Endothelial cell of umbilical vein (primary cell): ENCODE measurements around the gene ZC3HAV1. TPM values are rescaled to one million over a fixed set of nuclear protein-coding genes. Genes with fewer than 3 reads are reported as not detected.
A peak's percentile ranks its signal among the peaks of the same experiment; 100 is the strongest.

Experiments used
- BruUV-seq: library from RNA; stranded (reverse); fragments of 400-500 nt; replicated peaks from 2 replicates; lab custom pipeline; 2021; lab: Mats Ljungman, UMichigan
- CTCF ChIA-PET: fragments of 300-600, 350-600 bp; sonication (Branson Sonifier 250); formaldehyde crosslinking; loops from one replicate; lab custom pipeline; 2021; ENCODE audit warnings: antibody characterized with exemption, inconsistent platforms; lab: Charles Lee
- POLR2A ChIA-PET: fragments of 300-600, 350-600 bp; sonication (Branson Sonifier 250); formaldehyde crosslinking; loops from one replicate; lab custom pipeline; 2021; ENCODE audit warnings: antibody characterized with exemption, inconsistent platforms; lab: Charles Lee
- DNase-seq: peaks from one replicate; pipeline ENCODE4 v3.0.0-alpha.2; 2011; ENCODE audit warnings: low read depth, low spot score
- FAIRE-seq: peaks from 2 replicates; lab custom pipeline; 2011; peaks lifted over from hg19 to GRCh38; lab: Jason Lieb, UNC
- H2AFZ ChIP-seq: 2 replicates; pipeline ENCODE4 v1.6.0; 2012; ENCODE audit warnings: low read depth, low read length, control low read depth, inconsistent platforms
- H3K27ac ChIP-seq: 2 replicates; pipeline ENCODE4 v1.5.1; 2011; ENCODE audit warnings: low read depth, mild to moderate bottlenecking, control low read depth, low read length, moderate library complexity; ENCODE audit not compliant: insufficient read depth
- H3K27me3 ChIP-seq, 2 experiments: 2 replicates each; pipeline versions ENCODE4 v1.6.0 to v1.6.1; 2011; ENCODE audit warnings: low read length in 2 of 2, mixed read lengths in 1 of 2; ENCODE audit not compliant: control insufficient read depth in 2 of 2, insufficient read depth in 2 of 2
- H3K36me3 ChIP-seq, 2 experiments: 2 replicates in 1 of 2; 3 replicates in 1 of 2; pipeline ENCODE4 v1.5.1; 2011; ENCODE audit warnings: low read length in 2 of 2, mild to moderate bottlenecking in 1 of 2, moderate library complexity in 1 of 2; ENCODE audit not compliant: control insufficient read depth in 2 of 2, insufficient read depth in 2 of 2; ENCODE audit errors: extremely low read depth in 1 of 2
- H3K4me1 ChIP-seq: 3 replicates; pipeline ENCODE4 v1.5.1; 2011; ENCODE audit warnings: mild to moderate bottlenecking, low read length; ENCODE audit not compliant: control insufficient read depth, insufficient read depth; ENCODE audit errors: extremely low read depth
- H3K4me2 ChIP-seq: 2 replicates; pipeline ENCODE4 v1.6.1; 2011; ENCODE audit warnings: low read length, control low read depth, mixed read lengths; ENCODE audit not compliant: insufficient read depth
- H3K4me3 ChIP-seq, 3 experiments: fragments of 200-600 bp in 1 of 3; sonication (generic), shearing (Covaris generic) in 1 of 3; replicated peaks in 1 of 3; 2 replicates each; pipeline ENCODE4 v1.5.1; 2011 to 2016; ENCODE audit warnings: control low read depth in 3 of 3, low read length in 3 of 3, mild to moderate bottlenecking in 2 of 3, inconsistent platforms in 1 of 3, low read depth in 1 of 3, moderate library complexity in 1 of 3; ENCODE audit not compliant: insufficient read depth in 1 of 3
- H3K79me2 ChIP-seq: 2 replicates; pipeline ENCODE4 v1.6.0; 2012; ENCODE audit warnings: low read length, inconsistent platforms; ENCODE audit not compliant: control insufficient read depth, insufficient read depth
- H3K9ac ChIP-seq: replicated peaks from 2 replicates; pipeline ENCODE3; 2011; ENCODE audit warnings: low read length, control low read depth; ENCODE audit not compliant: insufficient read depth; ENCODE audit errors: extremely low read depth
- H3K9me1 ChIP-seq: replicated peaks from 3 replicates; pipeline ENCODE4 v1.6.0; 2011; ENCODE audit warnings: mild to moderate bottlenecking, low read length; ENCODE audit not compliant: control insufficient read depth, insufficient read depth; ENCODE audit errors: extremely low read depth
- H3K9me3 ChIP-seq: replicated peaks from 2 replicates; pipeline ENCODE4 v1.5.1; 2012; ENCODE audit warnings: low read length, inconsistent platforms; ENCODE audit not compliant: control insufficient read depth, insufficient read depth
- H4K20me1 ChIP-seq: replicated peaks from 2 replicates; pipeline ENCODE3; 2011; ENCODE audit warnings: mild to moderate bottlenecking, low read length; ENCODE audit not compliant: control insufficient read depth, insufficient read depth; ENCODE audit errors: extremely low read depth
- CTCF ChIP-seq, 2 donors: IDR thresholded peaks; 1 replicate in 1 of 2; 2 replicates in 1 of 2; pipeline ENCODE4 v1.5.1; 2011; ENCODE audit warnings: low read length in 2 of 2, mild to moderate bottlenecking in 2 of 2, moderate library complexity in 2 of 2, control low read depth in 1 of 2, inconsistent platforms in 1 of 2, low read depth in 1 of 2; ENCODE audit not compliant: insufficient read depth in 1 of 2; ENCODE audit errors: extremely low read depth in 1 of 2
- EZH2 ChIP-seq: IDR thresholded peaks from 2 replicates; pipeline ENCODE4 v1.6.1; 2012; ENCODE audit warnings: borderline replicate concordance, low read depth, mild to moderate bottlenecking, moderate library complexity, low read length, inconsistent platforms; ENCODE audit not compliant: severe bottlenecking
- FOS ChIP-seq: IDR thresholded peaks from 2 replicates; pipeline ENCODE4 v1.6.1; 2011; ENCODE audit warnings: mild to moderate bottlenecking, low read length, moderate library complexity, borderline replicate concordance; ENCODE audit not compliant: insufficient read depth
- JUN ChIP-seq: IDR thresholded peaks from 2 replicates; pipeline ENCODE4 v1.6.1; 2011; ENCODE audit warnings: borderline replicate concordance, low read depth; ENCODE audit not compliant: insufficient read length, insufficient read depth
- POLR2A ChIP-seq: IDR thresholded peaks from 2 replicates; pipeline ENCODE4 v1.6.1; 2012; ENCODE audit warnings: low read depth, mild to moderate bottlenecking, control low read depth, low read length
- dilution Hi-C: fragments of 300-500 bp; cut with MboI; formaldehyde crosslinking; loops from one replicate; pipeline ENCODE4 v1.15.0; 2019; ENCODE audit warnings: low sequenced_read_pairs; ENCODE audit not compliant: extremely low pct_ligation_motif_present
- intact Hi-C: fragments of 100-400 bp; cut with micrococcal nuclease; formaldehyde crosslinking; loops from one replicate; pipeline ENCODE4 v1.10.0; 2022
- polyA plus RNA-seq, 4 experiments: library from polyadenylated mRNA; depleted of rRNA in 3 of 4; stranded (reverse) in 3 of 4; unstranded in 1 of 4; fragments of >200 nt; gene quantifications; 2 replicates each; pipeline versions ENCODE4 v1.2.1 to v1.2.3, GENCODE V29; 2011 to 2012; ENCODE audit warnings: missing spikeins in 1 of 4
- total RNA-seq: library from RNA; stranded (reverse); gene quantifications from 2 replicates; pipeline ENCODE4 v1.2.3, GENCODE V29; 2021

Gene ZC3HAV1
- total and polyA plus RNA-seq, 2 donors (not counting 3 experiments of a cell fraction or from before 2014, with no cell fraction given): 17.1 to 37.7 TPM

- intact Hi-C loops: loop anchor here (2.0 kb wide), 1 partner anchor 24 kb away; no protein-coding TSS in a partner anchor
- POLR2A ChIA-PET: no interaction called here
- Histone ChIP-seq H3K9me1 (no peaks in the 10 kb centered on the region), H3K4me3 (peak overlapping the region in 2 of 3 experiments; percentile 35 to 48), H3K4me1 (peaks cover 10% of the 10 kb centered on the region), H3K27me3 (no peaks in the 10 kb centered on the region), H3K4me2 (peak overlapping the region; percentile 55), H3K27ac (no peak overlapping the region), H3K36me3 (peaks cover 4 to 7% of the 10 kb centered on the region in 2 experiments), H3K79me2 (peaks cover 18% of the 10 kb centered on the region), H4K20me1 (no peaks in the 10 kb centered on the region), H2AFZ (no peak overlapping the region), H3K9me3 (no peaks in the 10 kb centered on the region), H3K9ac (no peak overlapping the region)
- TSS peak; percentile 26 for BruUV-seq
- dilution Hi-C loops: no loop called here
- DNase-seq: no peak
- FAIRE-seq: peak; percentile 79
- TF ChIP-seq FOS: peak; percentile 63
- TF ChIP-seq CTCF (IDR thresholded peaks at IDR 0.05; ENCODE audit: extremely low read depth in 1 of 2, insufficient read depth in 1 of 2, low read depth in 1 of 2, low read length in 2 of 2): no peak
- TF ChIP-seq JUN: peak; percentile 41
- no peak for TF ChIP-seq POLR2A
- TF ChIP-seq EZH2: no peak
- CTCF ChIA-PET: interaction anchor here (1.9 kb wide), 3 partner anchors 17 to 148 kb away, joined by 6 to 14 read pairs (median 7); no protein-coding TSS in a partner anchor
Observed at GRCh38 chr7:139034336-139034735, 75.2 kb downstream of the ZC3HAV1 start.
